HEK293 (cell line): Measurements from ENCODE around the gene AMZ1.

Source experiments
- CTCF ChIA-PET: fragments of 350-600 bp; formaldehyde crosslinking; extraction: SDS; loops from one replicate; lab custom pipeline; 2021; ENCODE audit warnings: antibody characterized with exemption; lab: Yijun Ruan, JAX
- POLR2A ChIA-PET: fragments of 300-600 bp; formaldehyde crosslinking; extraction: SDS; loops from one replicate; lab custom pipeline; 2020; ENCODE audit warnings: antibody characterized with exemption, inconsistent platforms; lab: Yijun Ruan, JAX
- H3K27ac ChIP-seq: fragments of 200-500 bp; sonication (Bioruptor generic); 2 replicates; pipeline ENCODE4 v1.5.1; 2014; ENCODE audit warnings: low read depth, low read length, control low read depth, inconsistent platforms; ENCODE audit errors: extremely low read depth
- H3K36me3 ChIP-seq, 2 experiments: fragments of 200-500 bp in 1 of 2; sonication (Bioruptor generic) in 1 of 2; 1 replicate in 1 of 2; 2 replicates in 1 of 2; pipeline ENCODE4 v1.5.1; 2014 to 2017; ENCODE audit warnings: inconsistent platforms in 2 of 2, low read length in 2 of 2; ENCODE audit not compliant: control insufficient read depth in 2 of 2, insufficient read depth in 1 of 2
- H3K4me1 ChIP-seq: fragments of 200-500 bp; sonication (Bioruptor generic); 2 replicates; pipeline ENCODE4 v1.5.1; 2014; ENCODE audit warnings: mild to moderate bottlenecking, low read length, inconsistent platforms; ENCODE audit not compliant: control insufficient read depth, insufficient read depth
- H3K4me3 ChIP-seq: 2 replicates; pipeline ENCODE4 v1.5.1; 2011; ENCODE audit warnings: low read depth, mild to moderate bottlenecking, control low read depth, low read length, moderate library complexity
- H3K9me3 ChIP-seq: fragments of 200-500 bp; sonication (Bioruptor generic); 2 replicates; pipeline ENCODE4 v1.5.1; 2014; ENCODE audit warnings: low read depth, low read length, inconsistent platforms; ENCODE audit not compliant: control insufficient read depth, insufficient read depth
- BCL11A ChIP-seq: fragments of 450-650 bp; formaldehyde crosslinking; IDR thresholded peaks from 2 replicates; pipeline ENCODE4 v1.5.1; 2016; ENCODE audit warnings: low read depth, missing biosample characterization, missing genetic modification characterization
- FEZF1 ChIP-seq: fragments of 450-650 bp; formaldehyde crosslinking; IDR thresholded peaks from 2 replicates; pipeline ENCODE4 v1.5.1; 2016; ENCODE audit warnings: missing biosample characterization, missing genetic modification characterization
- GLIS1 ChIP-seq: fragments of 450-650 bp; formaldehyde crosslinking; IDR thresholded peaks from 2 replicates; pipeline ENCODE4 v1.5.1; 2016; ENCODE audit warnings: missing biosample characterization, missing genetic modification characterization
- MYNN ChIP-seq: fragments of 450-650 bp; formaldehyde crosslinking; IDR thresholded peaks from 2 replicates; pipeline ENCODE4 v1.5.1; 2016; ENCODE audit warnings: missing biosample characterization, missing genetic modification characterization, borderline replicate concordance
- OSR2 ChIP-seq: fragments of 450-650 bp; formaldehyde crosslinking; IDR thresholded peaks from 2 replicates; pipeline ENCODE4 v1.5.1; 2016; ENCODE audit warnings: missing biosample characterization, missing genetic modification characterization
- REPIN1 ChIP-seq: fragments of 450-650 bp; formaldehyde crosslinking; IDR thresholded peaks from 2 replicates; pipeline ENCODE4 v1.5.1; 2017; ENCODE audit warnings: missing biosample characterization, missing genetic modification characterization, low read depth
- SP7 ChIP-seq: fragments of 450-650 bp; formaldehyde crosslinking; IDR thresholded peaks from 2 replicates; pipeline ENCODE4 v1.5.1; 2016; ENCODE audit warnings: missing biosample characterization, missing genetic modification characterization
- ZBTB1 ChIP-seq: fragments of 450-650 bp; formaldehyde crosslinking; IDR thresholded peaks from 2 replicates; pipeline ENCODE4 v1.5.1; 2016; ENCODE audit warnings: missing biosample characterization, missing genetic modification characterization
- ZIC2 ChIP-seq: fragments of 450-650 bp; formaldehyde crosslinking; IDR thresholded peaks from 2 replicates; pipeline ENCODE4 v1.5.1; 2016; ENCODE audit warnings: missing biosample characterization, missing genetic modification characterization
- ZNF221 ChIP-seq: fragments of 450-650 bp; formaldehyde crosslinking; IDR thresholded peaks from 2 replicates; pipeline ENCODE4 v1.5.1; 2017; ENCODE audit warnings: missing biosample characterization, missing genetic modification characterization, borderline replicate concordance
- ZNF354C ChIP-seq: fragments of 450-650 bp; formaldehyde crosslinking; IDR thresholded peaks from 2 replicates; pipeline ENCODE4 v1.5.1; 2016; ENCODE audit warnings: missing biosample characterization, missing genetic modification characterization, low read depth, borderline replicate concordance
- ZNF366 ChIP-seq: fragments of 450-650 bp; formaldehyde crosslinking; conservative IDR thresholded peaks from 2 replicates; pipeline ENCODE4 v1.5.1; 2016; ENCODE audit warnings: missing biosample characterization, missing genetic modification characterization
- ZNF404 ChIP-seq: fragments of 450-650 bp; formaldehyde crosslinking; IDR thresholded peaks from 2 replicates; pipeline ENCODE4 v1.5.1; 2017; ENCODE audit warnings: missing biosample characterization, missing genetic modification characterization
- ZNF473 ChIP-seq: fragments of 450-650 bp; formaldehyde crosslinking; IDR thresholded peaks from 2 replicates; pipeline ENCODE4 v1.5.1; 2017; ENCODE audit warnings: missing biosample characterization, missing genetic modification characterization
- ZNF510 ChIP-seq: fragments of 450-650 bp; formaldehyde crosslinking; IDR thresholded peaks from 2 replicates; pipeline ENCODE4 v1.5.1; 2018; ENCODE audit warnings: mild to moderate bottlenecking, missing genetic modification characterization, missing biosample characterization; ENCODE audit not compliant: insufficient replicate concordance
- ZNF544 ChIP-seq: fragments of 450-650 bp; formaldehyde crosslinking; IDR thresholded peaks from 2 replicates; pipeline ENCODE4 v1.5.0; 2017; ENCODE audit warnings: missing biosample characterization, missing genetic modification characterization
- ZNF792 ChIP-seq: fragments of 450-650 bp; formaldehyde crosslinking; IDR thresholded peaks from 2 replicates; pipeline ENCODE4 v1.5.1; 2016; ENCODE audit warnings: missing biosample characterization, missing genetic modification characterization
- TF ChIP-seq, protein P1 (sequence below): fragments of 450-650 bp; formaldehyde crosslinking; IDR thresholded peaks from 2 replicates; pipeline ENCODE4 v1.5.1; 2016; ENCODE audit warnings: missing biosample characterization, missing genetic modification characterization, borderline replicate concordance
- TF ChIP-seq, protein P2 (sequence below): fragments of 450-650 bp; formaldehyde crosslinking; IDR thresholded peaks from 2 replicates; pipeline ENCODE4 v1.5.1; 2017; ENCODE audit warnings: missing biosample characterization, missing genetic modification characterization
- TF ChIP-seq, protein P3 (sequence below): fragments of 450-650 bp; formaldehyde crosslinking; IDR thresholded peaks from 2 replicates; pipeline ENCODE4 v1.5.1; 2017; ENCODE audit warnings: missing biosample characterization, mild to moderate bottlenecking, missing genetic modification characterization, moderate library complexity
- TF ChIP-seq, protein P4 (sequence below): fragments of 450-650 bp; formaldehyde crosslinking; IDR thresholded peaks from 2 replicates; pipeline ENCODE4 v1.5.1; 2016; ENCODE audit warnings: missing biosample characterization, missing genetic modification characterization, low read depth
- TF ChIP-seq, protein P5 (sequence below): fragments of 450-650 bp; formaldehyde crosslinking; optimal IDR thresholded peaks from 2 replicates; pipeline ENCODE3; 2016; ENCODE audit warnings: missing biosample characterization, mild to moderate bottlenecking, missing genetic modification characterization

AMZ1 gene

DNA sequence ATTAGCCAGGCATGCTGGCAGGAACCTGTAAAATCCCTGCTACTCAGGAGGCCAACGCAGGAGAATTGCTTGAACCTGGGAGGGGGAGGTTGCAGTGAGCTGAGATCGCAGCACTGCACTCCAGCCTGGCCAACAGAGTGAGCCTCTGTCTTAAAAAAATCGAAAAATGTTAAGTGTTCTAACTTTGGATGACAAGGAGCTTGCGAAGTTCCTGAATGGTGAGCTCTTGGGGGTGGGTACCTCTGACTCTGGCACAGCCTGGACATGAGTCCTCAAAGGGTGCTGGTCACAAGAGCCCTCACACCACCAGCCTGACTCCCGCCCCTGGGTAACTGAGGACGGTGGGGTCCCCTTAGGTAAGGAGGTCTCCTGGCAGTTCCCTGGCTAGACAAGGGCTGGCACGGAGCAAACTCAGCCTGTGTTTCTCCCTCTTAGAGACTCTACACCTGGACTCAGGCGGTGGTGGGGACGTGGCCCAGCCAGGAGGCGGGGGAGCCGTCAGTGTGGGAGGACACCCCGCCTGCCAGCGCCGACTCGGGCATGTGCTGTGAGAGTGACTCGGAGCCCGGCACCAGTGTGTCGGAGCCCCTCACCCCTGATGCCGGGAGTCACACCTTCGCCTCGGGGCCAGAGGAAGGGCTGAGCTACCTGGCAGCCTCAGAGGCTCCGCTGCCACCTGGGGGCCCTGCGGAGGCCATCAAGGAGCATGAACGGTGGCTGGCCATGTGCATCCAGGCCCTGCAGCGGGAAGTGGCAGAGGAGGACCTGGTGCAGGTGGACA is 24.1 kb downstream of the AMZ1 start:
- ChIA-PET POLR2A (no interaction called here), CTCF (interaction anchor here (1.9 kb wide), 1 partner anchor 41 kb away, joined by 10 read pairs; no protein-coding TSS in a partner anchor)
- Histone ChIP-seq H3K4me3 (no peak overlapping the region), H3K27ac (no peak overlapping the region), H3K36me3 (no peaks in the 10 kb centered on the region), H3K9me3 (no peaks in the 10 kb centered on the region), H3K4me1 (no peaks in the 10 kb centered on the region)
- TF ChIP-seq, protein P1, sequence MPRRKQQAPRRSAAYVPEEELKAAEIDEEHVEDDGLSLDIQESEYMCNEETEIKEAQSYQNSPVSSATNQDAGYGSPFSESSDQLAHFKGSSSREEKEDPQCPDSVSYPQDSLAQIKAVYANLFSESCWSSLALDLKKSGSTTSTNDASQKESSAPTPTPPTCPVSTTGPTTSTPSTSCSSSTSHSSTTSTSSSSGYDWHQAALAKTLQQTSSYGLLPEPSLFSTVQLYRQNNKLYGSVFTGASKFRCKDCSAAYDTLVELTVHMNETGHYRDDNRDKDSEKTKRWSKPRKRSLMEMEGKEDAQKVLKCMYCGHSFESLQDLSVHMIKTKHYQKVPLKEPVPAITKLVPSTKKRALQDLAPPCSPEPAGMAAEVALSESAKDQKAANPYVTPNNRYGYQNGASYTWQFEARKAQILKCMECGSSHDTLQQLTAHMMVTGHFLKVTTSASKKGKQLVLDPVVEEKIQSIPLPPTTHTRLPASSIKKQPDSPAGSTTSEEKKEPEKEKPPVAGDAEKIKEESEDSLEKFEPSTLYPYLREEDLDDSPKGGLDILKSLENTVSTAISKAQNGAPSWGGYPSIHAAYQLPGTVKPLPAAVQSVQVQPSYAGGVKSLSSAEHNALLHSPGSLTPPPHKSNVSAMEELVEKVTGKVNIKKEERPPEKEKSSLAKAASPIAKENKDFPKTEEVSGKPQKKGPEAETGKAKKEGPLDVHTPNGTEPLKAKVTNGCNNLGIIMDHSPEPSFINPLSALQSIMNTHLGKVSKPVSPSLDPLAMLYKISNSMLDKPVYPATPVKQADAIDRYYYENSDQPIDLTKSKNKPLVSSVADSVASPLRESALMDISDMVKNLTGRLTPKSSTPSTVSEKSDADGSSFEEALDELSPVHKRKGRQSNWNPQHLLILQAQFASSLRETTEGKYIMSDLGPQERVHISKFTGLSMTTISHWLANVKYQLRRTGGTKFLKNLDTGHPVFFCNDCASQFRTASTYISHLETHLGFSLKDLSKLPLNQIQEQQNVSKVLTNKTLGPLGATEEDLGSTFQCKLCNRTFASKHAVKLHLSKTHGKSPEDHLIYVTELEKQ = no peak
- TF ChIP-seq ZNF366 (tag by site-specific recombination) = no peak
- no peak for TF ChIP-seq MYNN (tag by site-specific recombination)
- TF ChIP-seq ZNF544 = no peak

DNA sequence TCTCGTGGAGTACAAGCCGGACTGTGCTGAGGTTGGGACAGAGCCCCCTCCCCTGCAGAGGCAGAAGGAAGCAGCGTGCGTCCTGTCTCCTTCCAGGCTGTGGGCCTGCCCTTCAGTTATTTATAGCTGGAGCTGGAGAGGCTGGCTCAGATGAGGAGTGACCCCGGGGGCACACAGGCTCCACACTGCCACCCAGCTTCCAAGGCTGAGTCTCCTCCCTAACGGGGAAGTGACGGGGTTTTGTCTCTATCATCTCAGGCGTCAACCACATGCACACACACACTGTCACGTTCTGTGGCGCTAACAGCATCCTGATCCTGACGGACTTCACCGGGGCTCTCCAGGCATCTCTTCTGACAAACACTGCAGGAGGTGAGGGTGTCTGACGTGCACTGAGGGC is 25.4 kb downstream of the AMZ1 start:
- Histone ChIP-seq H3K36me3 (no peaks in the 10 kb centered on the region), H3K9me3 (no peaks in the 10 kb centered on the region), H3K4me3 (no peak overlapping the region), H3K27ac (no peak overlapping the region), H3K4me1 (peaks cover 3% of the 10 kb centered on the region; the same call in 1 of the 2 replicates)
- TF ChIP-seq OSR2 (tag by site-specific recombination) (no peak), ZIC2 (tag by site-specific recombination) (0 out of 2 replicates have a peak, but pooled peaks have one; percentile 13), ZNF354C (tag by site-specific recombination) (no peak)
- TF ChIP-seq, protein P2, sequence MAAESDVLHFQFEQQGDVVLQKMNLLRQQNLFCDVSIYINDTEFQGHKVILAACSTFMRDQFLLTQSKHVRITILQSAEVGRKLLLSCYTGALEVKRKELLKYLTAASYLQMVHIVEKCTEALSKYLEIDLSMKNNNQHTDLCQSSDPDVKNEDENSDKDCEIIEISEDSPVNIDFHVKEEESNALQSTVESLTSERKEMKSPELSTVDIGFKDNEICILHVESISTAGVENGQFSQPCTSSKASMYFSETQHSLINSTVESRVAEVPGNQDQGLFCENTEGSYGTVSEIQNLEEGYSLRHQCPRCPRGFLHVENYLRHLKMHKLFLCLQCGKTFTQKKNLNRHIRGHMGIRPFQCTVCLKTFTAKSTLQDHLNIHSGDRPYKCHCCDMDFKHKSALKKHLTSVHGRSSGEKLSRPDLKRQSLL (tag by site-specific recombination) = peak; percentile 55; the same call in 1 of the 2 replicates
- POLR2A ChIA-PET = no interaction called here
- CTCF ChIA-PET = interaction anchor here (0.6 to 1.9 kb wide), 7 partner anchors 11 to 262 kb away, joined by 3 to 10 read pairs (median 4); no protein-coding TSS in a partner anchor

DNA sequence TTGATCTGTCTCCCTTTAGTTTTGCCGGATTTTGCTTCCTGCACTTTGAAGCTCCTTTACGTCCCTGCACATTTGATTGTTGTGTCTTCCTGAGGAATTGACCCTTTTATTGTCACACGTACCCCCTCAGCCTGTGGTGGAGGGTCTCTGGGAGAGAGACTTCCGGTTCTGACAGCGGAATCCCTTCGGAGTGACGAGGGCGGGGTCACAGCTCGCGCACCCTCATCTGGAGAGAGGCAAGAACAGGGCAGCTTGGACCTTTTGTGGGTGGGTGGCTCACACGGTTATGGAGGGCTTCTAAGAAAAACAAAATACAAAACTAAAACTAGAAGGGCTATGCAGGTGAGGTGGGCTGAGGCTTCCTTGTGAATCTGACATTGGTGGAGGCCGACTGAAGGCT is 26.0 kb downstream of the AMZ1 start:
- no peak overlapping the region for H3K27ac ChIP-seq
- no peak overlapping the region for H3K4me3 ChIP-seq
- CTCF ChIA-PET = interaction anchor here (0.6 to 1.9 kb wide), 5 partner anchors 18 to 260 kb away, joined by 4 to 10 read pairs (median 5); no protein-coding TSS in a partner anchor
- peaks cover 3% of the 10 kb centered on the region; the same call in 1 of the 2 replicates for H3K4me1 ChIP-seq
- no peaks in the 10 kb centered on the region for H3K36me3 ChIP-seq
- POLR2A ChIA-PET = no interaction called here
- H3K9me3 ChIP-seq = no peaks in the 10 kb centered on the region
- TF ChIP-seq GLIS1 (tag by site-specific recombination) = no peak
- TF ChIP-seq, protein P3, sequence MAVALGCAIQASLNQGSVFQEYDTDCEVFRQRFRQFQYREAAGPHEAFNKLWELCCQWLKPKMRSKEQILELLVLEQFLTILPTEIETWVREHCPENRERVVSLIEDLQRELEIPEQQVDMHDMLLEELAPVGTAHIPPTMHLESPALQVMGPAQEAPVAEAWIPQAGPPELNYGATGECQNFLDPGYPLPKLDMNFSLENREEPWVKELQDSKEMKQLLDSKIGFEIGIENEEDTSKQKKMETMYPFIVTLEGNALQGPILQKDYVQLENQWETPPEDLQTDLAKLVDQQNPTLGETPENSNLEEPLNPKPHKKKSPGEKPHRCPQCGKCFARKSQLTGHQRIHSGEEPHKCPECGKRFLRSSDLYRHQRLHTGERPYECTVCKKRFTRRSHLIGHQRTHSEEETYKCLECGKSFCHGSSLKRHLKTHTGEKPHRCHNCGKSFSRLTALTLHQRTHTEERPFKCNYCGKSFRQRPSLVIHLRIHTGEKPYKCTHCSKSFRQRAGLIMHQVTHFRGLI (tag by site-specific recombination) = no peak
- no peak for TF ChIP-seq ZNF473 (tag by site-specific recombination)
- no peak for TF ChIP-seq ZNF510 (tag by site-specific recombination)
- TF ChIP-seq, protein P4, sequence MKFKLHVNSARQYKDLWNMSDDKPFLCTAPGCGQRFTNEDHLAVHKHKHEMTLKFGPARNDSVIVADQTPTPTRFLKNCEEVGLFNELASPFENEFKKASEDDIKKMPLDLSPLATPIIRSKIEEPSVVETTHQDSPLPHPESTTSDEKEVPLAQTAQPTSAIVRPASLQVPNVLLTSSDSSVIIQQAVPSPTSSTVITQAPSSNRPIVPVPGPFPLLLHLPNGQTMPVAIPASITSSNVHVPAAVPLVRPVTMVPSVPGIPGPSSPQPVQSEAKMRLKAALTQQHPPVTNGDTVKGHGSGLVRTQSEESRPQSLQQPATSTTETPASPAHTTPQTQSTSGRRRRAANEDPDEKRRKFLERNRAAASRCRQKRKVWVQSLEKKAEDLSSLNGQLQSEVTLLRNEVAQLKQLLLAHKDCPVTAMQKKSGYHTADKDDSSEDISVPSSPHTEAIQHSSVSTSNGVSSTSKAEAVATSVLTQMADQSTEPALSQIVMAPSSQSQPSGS = no peak
- no peak for TF ChIP-seq FEZF1 (tag by site-specific recombination)
- no peak for TF ChIP-seq ZBTB1 (tag by site-specific recombination)
- TF ChIP-seq BCL11A (tag by site-specific recombination) = no peak
- TF ChIP-seq SP7 = no peak
- TF ChIP-seq, protein P5, sequence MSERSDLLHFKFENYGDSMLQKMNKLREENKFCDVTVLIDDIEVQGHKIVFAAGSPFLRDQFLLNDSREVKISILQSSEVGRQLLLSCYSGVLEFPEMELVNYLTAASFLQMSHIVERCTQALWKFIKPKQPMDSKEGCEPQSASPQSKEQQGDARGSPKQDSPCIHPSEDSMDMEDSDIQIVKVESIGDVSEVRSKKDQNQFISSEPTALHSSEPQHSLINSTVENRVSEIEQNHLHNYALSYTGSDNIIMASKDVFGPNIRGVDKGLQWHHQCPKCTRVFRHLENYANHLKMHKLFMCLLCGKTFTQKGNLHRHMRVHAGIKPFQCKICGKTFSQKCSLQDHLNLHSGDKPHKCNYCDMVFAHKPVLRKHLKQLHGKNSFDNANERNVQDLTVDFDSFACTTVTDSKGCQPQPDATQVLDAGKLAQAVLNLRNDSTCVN (tag by site-specific recombination) = no peak
- no peak for TF ChIP-seq ZNF221 (tag by site-specific recombination)
- no peak for TF ChIP-seq ZNF404 (tag by site-specific recombination)
- TF ChIP-seq REPIN1 (tag by site-specific recombination) = no peak
- TF ChIP-seq ZNF792 (tag by site-specific recombination) = no peak
